ENCODE results near the gene TMEM266.

DNA sequence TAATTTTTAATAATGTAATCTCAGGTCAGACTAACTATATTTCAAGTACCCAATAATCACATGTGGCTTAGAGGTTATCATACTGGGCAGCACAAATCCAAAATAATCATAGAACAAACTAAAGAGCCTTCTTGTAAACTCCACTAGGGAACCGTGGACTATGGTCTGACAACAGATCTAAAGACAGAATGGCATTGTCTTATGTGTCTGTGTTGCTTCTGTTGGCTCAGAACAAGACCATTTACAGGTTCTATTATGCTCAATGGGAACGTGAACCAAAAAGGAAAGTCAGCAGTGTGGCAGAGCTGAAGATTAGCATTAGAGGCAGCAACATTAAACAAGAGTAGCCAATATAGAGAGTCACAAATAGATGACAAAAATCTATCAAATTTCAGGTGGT, 176.6 kb downstream of the TMEM266 start:
- TF ChIP-seq SMC3 (IDR thresholded peaks at IDR 0.05; ENCODE audit: low read depth, low read length) (no peak), POLR2A (IDR thresholded peaks at IDR 0.05; ENCODE audit: low read depth, low read length) (no peak), RCOR1 (IDR thresholded peaks at IDR 0.05; ENCODE audit: insufficient replicate concordance, low read length) (no peak), MAFK (IDR thresholded peaks at IDR 0.05; ENCODE audit: low read depth, low read length) (no peak), CEBPB (IDR thresholded peaks at IDR 0.05; ENCODE audit: low read depth, low read length) (no peak), CHD1 (IDR thresholded peaks at IDR 0.05; ENCODE audit: low read depth, low read length) (no peak), FOS (IDR thresholded peaks at IDR 0.05; ENCODE audit: low read depth, low read length) (no peak), MAZ (IDR thresholded peaks at IDR 0.05; ENCODE audit: borderline replicate concordance, low read depth, low read length) (no peak), RAD21 (IDR thresholded peaks at IDR 0.05; ENCODE audit: low read length) (no peak), RFX5 (IDR thresholded peaks at IDR 0.05; ENCODE audit: low read depth, low read length) (no peak)
- TF ChIP-seq, protein P1, sequence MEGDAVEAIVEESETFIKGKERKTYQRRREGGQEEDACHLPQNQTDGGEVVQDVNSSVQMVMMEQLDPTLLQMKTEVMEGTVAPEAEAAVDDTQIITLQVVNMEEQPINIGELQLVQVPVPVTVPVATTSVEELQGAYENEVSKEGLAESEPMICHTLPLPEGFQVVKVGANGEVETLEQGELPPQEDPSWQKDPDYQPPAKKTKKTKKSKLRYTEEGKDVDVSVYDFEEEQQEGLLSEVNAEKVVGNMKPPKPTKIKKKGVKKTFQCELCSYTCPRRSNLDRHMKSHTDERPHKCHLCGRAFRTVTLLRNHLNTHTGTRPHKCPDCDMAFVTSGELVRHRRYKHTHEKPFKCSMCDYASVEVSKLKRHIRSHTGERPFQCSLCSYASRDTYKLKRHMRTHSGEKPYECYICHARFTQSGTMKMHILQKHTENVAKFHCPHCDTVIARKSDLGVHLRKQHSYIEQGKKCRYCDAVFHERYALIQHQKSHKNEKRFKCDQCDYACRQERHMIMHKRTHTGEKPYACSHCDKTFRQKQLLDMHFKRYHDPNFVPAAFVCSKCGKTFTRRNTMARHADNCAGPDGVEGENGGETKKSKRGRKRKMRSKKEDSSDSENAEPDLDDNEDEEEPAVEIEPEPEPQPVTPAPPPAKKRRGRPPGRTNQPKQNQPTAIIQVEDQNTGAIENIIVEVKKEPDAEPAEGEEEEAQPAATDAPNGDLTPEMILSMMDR (conservative IDR thresholded peaks at IDR 0.05; ENCODE audit: low read depth, low read length), result no peak
- TF ChIP-seq, protein P2, sequence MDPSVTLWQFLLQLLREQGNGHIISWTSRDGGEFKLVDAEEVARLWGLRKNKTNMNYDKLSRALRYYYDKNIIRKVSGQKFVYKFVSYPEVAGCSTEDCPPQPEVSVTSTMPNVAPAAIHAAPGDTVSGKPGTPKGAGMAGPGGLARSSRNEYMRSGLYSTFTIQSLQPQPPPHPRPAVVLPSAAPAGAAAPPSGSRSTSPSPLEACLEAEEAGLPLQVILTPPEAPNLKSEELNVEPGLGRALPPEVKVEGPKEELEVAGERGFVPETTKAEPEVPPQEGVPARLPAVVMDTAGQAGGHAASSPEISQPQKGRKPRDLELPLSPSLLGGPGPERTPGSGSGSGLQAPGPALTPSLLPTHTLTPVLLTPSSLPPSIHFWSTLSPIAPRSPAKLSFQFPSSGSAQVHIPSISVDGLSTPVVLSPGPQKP (IDR thresholded peaks at IDR 0.05; ENCODE audit: borderline replicate concordance, low read depth, low read length), result no peak
- TF ChIP-seq, protein P3, sequence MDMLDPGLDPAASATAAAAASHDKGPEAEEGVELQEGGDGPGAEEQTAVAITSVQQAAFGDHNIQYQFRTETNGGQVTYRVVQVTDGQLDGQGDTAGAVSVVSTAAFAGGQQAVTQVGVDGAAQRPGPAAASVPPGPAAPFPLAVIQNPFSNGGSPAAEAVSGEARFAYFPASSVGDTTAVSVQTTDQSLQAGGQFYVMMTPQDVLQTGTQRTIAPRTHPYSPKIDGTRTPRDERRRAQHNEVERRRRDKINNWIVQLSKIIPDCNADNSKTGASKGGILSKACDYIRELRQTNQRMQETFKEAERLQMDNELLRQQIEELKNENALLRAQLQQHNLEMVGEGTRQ (IDR thresholded peaks at IDR 0.05; ENCODE audit: low read depth, low read length), result no peak
